Epidermal melanocyte (primary cell): ENCODE measurements around the gene TMEM163.
"Not testable (repeated sequence)": the region's sequence is repeated elsewhere in the genome, so short reads cannot be mapped to it uniquely, and the experiment has no call there.

ENCODE experiments used
- DNase-seq: peaks from one replicate; pipeline ENCODE4 v3.0.0; 2011; ENCODE audit warnings: low spot score; ENCODE audit not compliant: insufficient read length

The TMEM163 gene

DNA sequence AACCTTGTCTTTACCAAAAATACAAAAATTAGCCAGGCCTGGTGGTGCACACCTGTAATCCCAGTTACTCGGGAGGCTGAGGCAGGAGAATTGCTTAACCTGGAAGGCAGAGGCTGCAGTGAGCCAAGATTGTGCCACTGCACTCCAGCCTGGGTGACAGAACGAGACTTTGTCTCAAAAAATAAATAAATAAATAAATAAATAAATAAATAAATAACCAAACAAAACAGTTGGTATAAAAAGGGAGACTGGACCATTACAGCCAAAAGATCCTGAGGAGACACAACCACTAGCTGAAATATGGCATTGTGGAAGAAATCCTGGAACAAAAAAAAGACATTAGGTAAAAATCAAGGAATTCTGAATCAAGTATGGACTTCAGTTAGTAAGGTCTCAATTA, 4.9 kb upstream of the TMEM163 start:
- not testable (repeated sequence) for DNase-seq

DNA sequence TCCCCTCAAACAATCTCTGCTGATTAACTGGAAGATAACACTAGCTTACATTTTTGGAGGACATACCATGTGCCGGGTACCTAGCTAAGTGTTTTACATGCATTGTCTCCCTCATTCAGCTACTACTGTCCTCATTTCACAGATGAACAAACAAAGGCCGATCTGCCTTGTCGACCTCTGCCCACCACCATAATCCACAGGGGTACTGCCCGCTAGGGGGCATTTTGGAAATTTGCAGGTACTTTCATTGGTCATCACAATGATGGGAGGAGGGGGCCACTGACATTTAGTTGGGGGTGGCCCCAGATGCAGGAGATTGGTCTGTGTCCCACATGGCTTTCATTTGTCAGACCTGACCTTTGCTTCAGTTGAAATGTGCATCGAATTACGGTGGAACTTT, 3.9 kb upstream of the TMEM163 start:
- DNase-seq: no peak

DNA sequence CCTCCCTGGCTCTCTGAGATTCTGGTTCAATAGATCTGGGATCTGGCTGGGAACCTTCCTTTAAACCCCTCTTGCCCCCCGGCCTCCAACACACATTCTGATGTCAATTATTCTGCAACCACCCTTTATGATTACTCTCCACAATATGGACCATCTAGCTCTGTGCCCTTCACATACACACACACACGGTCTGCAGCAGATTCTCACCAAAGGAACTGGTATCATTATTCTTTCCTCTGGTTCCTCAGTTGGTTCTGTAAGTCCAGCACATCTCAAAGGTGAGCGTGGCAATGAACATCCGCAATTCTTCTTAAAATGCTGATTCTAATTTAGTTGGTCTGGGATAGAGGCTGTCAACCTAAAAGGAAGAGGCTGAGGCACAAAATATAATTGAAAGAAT, 2.8 kb upstream of the TMEM163 start:
- no peak for DNase-seq

DNA sequence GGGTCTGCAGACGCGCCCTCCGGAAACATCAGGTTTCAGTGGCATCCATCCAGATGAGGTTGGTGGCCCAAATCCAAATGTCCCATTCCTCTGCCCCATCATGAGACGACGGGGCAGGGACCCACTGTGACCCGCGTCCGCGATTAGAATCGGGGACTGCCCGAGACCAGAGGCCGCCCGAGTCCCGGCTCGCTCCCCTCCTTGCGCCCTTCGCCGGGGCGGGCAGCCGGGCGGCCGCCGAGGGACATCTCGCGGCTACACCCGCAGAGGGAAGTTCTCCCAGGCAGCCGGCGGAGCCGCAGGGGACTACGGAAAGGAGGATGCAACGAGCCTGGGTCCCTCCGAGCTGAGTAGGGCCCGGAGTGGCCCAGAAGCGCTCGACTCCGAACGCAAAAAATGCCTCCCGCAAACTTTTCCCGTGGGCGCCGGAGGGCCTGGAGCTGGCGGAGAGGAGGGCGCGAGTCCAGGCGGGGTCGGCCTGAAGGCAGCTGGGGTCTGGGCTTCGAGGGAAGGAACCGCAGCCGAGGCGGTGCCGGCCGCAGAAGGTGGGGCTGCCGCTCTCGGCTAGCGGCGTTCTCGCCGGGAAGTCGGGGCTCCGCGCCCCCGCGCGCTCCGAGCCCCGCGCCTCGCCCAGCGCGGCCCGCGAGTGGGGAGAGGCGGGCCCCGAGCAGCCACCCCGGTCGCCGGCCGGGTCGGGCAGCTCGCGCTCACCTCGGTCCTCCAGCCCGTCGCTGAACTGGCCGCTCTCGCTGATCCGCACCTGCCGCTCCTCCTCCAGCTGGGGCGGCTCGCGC, 580 bp downstream of the TMEM163 start:
- no peak for DNase-seq

DNA sequence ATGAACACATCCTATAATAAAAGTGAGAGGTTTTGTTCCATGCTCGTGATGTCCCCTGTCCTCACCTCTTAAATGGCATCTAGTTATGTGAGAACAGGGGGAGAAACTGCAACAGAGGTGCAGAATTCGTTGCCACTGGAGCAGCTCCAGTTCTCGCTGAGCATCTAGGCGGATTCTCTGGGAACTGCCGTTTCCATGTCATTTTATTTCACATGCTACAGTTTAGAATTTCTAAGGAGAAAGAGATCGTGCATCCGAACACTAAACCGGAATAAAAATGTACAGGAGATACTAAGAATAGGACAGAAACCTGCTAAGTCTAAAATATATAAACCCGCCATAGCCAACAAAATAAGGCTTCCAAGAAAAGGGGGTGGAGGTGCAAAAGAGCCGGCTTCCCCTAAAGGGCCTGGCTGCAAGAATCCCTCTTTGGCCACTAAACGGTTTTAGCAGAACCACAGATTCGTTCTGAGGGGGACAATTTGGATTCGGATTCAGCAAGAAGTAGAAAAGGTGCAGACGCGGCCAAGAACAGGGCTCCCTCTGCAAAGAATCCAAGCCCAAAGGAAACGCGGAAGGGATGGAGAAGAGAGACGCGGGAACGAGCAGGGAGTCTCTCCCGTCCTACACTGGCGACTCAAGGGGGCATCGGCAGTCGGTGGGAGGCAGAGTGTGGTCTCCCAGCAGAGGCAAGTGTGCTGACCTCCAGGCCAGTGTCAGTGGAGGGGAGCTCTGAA, 1.3 kb downstream of the TMEM163 start:
- no peak for DNase-seq

DNA sequence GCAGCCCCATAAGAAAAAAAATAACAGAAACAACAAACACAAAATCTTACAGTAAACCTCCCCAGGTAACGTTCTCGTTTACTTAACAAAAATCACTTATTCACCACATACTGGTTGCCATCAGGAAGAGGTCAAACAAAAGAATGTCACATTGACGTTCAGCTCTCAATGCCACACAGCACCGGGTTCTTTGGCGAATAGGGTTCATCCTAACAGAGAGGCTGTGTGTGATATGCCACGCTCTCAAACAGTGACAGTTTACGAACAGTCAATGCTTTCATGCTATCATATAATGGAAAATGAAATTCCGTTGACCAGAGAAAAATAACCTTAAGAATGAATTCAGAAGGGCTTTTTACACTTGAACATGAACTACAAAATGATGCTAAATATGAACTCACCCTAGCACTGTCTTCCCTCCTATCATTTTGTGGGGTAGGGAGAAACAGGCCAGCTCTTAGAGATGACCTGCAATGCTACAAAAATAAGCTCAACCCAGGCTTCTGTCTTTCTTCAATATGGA, 2.0 kb downstream of the TMEM163 start:
- DNase-seq: no peak

DNA sequence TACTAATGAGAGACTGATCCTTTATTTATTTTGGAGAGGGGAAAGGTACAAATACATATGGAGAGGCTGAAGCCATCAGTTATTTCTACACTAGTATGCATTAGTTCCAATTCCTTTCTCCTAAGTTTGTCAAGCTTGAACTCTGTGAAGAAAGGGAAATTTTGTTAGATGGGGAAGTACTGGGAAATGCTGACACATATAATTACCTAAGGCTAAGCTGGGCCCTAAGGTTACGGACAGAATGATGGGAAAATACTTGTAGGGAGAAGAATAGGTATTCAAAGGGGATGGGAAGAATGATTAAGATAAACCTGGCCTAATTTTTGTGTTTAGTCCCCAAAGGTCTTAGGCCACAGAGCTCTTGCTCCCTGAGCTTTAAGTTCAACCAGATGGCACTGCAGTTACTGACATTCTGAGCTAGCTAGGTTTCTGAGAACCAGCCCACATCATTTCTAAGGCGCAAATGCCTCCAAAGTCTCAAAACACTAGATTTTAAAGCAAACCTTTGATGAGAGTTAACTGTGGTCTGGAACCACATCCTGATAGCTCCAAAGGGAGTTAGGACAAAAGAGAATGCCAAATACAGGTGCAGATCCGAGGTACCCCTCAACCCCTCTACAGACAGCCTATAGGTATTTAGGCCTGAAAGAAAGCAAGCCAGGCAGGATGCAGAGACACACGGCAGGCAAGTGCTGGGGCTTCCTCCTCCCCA, 2.7 kb downstream of the TMEM163 start:
- no peak for DNase-seq

GRCh38 chr2:134714228-134714627, 4.6 kb downstream of the TMEM163 start:
- no peak for DNase-seq

- DNase-seq: no peak
Measured at GRCh38 chr2:134713606-134714005, 5.2 kb downstream of the TMEM163 start.

- no peak for DNase-seq
Measured at GRCh38 chr2:134713176-134713575, 5.6 kb downstream of the TMEM163 start.

- no peak for DNase-seq
Measured at GRCh38 chr2:134712736-134713135, 6.1 kb downstream of the TMEM163 start.

DNA sequence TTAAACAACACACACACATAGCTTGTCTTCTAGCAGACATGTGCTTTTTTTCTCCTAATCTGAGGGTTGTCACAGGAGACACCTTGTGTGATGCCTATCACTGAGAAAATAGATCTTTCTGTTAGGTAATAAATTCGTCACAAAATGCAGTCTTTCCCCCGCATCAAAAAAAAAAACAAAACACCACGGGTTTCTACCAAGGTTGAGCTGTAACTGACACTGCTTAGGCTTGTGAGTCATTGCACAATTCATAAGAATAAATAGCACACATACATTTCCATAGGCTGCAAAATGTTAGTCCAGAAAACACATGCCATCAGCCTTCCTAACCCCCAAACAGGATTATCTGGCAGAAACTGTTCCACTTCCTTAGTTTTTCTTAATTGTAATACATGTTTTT, 6.5 kb downstream of the TMEM163 start:
- DNase-seq: no peak

DNA sequence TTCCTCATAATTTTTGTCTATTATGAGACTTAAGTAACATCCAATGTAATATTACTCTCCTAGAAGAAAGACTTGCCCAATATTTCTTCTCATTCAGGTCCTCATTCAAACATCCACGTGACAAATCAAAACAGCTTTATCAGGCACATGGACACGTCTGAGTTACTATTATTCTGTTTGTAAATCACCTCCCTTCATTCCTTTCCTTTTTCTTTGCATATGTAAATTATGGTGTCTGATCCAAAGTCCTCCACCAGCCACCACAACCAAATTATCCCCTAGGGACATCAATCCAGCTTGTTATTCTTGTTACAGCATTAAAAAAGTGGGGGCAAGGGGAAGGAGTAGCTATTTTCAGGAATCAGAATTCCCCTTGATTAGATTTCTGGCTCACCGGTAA, 7.1 kb downstream of the TMEM163 start:
- DNase-seq: no peak

- DNase-seq: no peak
Measured at GRCh38 chr2:134707330-134707676, 11.5 kb downstream of the TMEM163 start.

DNA sequence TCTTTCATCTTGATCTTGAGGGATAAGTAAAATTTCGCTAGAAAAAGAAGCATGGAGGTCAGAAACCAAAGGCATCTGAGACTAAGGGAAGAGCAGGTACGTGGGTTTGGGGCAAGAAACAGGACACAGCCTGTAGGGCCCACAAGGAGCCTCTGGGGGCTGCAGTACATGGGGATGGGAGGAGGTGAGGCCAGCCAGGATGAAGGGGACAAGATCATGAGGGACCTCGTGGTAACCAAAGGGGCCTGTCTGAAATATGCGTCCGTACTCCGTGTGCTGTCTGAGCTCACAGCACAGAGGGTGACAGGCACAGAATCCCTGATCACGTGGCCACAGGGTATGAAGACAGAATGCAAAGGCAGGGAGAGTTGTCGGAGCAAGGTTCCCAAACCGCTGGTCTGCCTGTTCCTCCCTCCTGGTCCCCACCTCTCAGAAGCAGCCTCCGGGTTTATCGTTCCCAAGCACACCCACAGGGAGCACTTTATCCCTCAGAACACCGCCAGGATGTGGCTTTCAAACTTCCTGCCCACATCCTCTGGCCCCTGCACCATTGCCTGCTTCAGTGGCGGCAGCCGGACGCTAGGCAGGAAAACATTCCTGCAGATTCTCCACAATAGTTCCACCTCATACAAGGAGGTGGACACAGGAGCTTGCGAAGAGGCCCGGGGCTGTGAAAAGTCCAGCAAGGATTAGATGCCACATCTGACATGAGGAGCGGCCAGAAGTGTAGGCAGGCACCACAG, 12.0 kb downstream of the TMEM163 start:
- no peak for DNase-seq

DNA sequence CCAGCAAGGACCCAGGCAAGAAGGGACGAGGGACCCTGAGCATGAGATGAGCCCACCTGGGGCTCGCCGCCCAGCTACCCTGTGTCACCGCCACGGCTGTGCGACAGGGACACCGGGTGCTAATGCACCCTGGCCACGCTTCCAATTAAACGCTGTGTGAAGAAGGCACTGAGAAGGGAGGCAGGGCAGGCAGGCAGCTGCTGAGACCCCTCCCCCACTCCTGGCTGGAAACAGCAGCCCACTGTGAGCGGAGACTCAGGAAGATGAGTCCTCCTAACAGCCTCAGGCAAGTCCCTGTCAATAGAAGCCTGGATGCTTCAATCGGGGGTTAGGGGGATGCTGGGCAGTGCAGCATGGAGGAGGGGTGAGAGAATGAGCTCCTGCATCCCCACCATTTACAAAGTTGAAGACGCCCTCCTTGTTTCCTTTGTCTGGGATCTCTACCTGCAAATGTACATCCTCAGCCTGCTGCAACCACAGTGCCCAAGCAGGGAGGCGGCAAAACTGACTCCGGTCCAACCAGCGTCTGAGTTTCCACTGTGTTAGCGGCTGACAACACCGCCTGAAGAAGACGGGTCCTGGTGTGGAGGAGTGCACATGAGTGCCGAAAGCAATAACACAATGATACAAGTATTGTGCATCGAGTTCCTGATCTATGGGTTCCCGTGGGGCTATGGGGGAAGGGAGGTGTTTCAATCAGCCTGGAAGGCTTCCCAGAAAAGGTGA, 12.8 kb downstream of the TMEM163 start:
- no peak for DNase-seq

GRCh38 chr2:134704173-134704572, 14.6 kb downstream of the TMEM163 start:
- DNase-seq: no peak

DNA sequence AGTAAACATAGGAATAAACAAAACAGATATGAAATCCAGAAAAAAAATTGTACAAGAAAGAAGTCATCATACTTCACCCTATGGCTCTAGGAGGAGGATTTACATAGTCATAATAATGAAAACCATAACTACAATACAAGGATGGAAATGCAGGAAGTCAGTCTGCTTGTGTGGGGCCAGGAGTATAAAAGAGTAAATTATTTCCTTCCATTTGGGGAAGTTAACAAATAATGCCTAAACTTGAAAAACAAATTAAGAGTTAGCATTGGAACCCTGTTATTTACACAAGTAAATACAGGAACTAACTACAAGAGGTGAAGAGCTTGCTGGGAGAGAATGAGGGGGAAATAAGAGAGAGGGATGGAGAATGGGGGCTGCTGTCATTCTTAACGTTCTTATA, 15.4 kb downstream of the TMEM163 start:
- no peak for DNase-seq

GRCh38 chr2:134700730-134701129, 18.1 kb downstream of the TMEM163 start:
- no peak for DNase-seq

DNA sequence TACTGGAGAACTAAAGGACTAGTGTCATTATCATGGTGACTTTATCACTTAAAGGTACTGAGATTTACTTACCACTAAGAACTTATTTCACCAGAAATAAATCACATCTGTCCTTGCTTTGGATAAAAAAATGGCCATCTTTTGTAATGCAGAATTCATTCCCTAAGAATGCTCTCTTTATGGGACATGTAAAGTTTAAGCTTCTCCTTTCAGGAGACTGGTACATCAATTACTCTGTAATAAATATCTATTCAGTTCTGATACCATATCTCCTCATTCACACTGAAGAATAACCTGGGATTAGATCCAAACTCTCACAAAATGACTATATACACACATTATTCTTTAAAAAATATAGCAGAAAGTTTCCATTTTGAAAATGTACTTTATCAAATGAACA, 24.4 kb downstream of the TMEM163 start:
- no peak for DNase-seq
